ENCODE measurements around the gene DEGS2.
A peak's percentile ranks its signal among the peaks of the same experiment; 100 is the strongest.
"Not testable (repeated sequence)": the region's sequence is repeated elsewhere in the genome, so short reads cannot be mapped to it uniquely, and the experiment has no call there.

DEGS2 gene

DNA sequence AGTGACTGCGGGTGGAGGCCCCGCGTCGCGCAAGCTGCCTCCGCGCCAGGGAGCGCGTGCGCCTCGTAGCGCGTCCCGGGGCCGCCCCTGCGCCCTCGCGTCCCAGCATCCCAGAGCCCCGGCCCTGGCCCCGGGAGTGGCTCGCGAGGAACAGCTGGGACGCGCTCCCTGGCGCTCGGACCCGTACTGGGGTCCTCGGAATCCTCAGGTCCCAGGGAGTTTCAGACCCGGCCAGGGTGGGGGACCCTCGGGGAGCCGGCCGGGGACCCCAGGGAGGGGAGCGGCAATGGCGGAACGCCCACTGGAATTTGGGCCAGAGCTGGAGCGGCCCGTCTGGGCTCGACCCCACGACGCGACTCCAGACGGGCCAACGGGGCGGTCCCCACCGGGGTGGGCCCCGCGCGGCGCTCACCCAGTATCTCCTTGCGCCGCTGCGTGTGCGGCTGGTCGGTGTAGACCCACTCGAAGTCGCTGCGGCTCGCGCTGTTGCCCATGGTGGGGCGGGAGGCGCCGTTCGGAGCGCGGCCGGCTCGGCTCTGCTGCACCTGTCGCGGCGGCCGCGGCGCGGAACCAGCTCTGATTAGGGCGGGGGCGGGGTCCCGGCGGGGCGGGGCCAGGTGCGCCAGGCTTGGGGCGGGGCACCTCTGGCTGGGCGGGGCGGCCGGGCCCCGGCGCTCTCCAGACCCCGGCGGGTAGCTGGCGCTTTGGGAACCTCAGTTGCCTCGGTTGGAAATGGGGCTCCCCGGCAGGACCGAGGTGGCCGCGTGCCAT is at the start of gene DEGS2:
TSS of gene DEGS2 (minus strand) at position 552 of the 771 bp plus-strand sequence. CDS start at position 494, 58 bp downstream.
- Mint-ChIP-seq H3K27me3 (no peaks in the 10 kb centered on the region), H3K36me3 (peaks cover 5% of the 10 kb centered on the region), H3K9me3 (peaks cover 5% of the 10 kb centered on the region), H3K27ac (no peak within 1 kb of the TSS), H3K4me3 (peak within 1 kb of the TSS; percentile 84), H3K4me1 (peaks cover 22% of the 10 kb centered on the region)
- peak; percentile 78 for ATAC-seq (ENCODE audit: low read depth)
- DNase-seq (ENCODE audit: low spot score in 2 of 2) = peak; percentile 63

DNA sequence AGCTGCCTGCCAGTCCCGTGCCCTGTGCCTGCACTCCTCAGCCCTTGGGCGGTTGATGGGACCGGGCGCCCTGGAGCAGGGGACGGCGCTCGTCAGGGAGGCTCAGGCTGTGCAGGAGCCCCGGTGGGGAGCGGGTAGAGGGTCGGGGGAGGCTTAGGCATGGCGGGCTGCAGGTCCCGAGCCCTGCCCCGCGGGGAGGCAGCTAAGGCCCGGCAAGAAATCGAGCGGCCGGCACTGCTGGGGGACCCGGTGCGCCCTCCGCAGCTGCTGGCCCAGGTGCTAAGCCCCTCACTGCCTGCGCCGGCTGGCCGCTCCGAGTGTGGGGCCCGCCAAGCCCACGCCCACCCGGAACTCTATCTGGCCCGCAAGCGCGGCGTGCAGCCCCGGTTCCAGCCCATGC is 48.7 kb upstream of the DEGS2 start:
- not testable (repeated sequence) for ATAC-seq (ENCODE audit: low read depth); H3K9me3 Mint-ChIP-seq; H3K36me3 Mint-ChIP-seq

DNA sequence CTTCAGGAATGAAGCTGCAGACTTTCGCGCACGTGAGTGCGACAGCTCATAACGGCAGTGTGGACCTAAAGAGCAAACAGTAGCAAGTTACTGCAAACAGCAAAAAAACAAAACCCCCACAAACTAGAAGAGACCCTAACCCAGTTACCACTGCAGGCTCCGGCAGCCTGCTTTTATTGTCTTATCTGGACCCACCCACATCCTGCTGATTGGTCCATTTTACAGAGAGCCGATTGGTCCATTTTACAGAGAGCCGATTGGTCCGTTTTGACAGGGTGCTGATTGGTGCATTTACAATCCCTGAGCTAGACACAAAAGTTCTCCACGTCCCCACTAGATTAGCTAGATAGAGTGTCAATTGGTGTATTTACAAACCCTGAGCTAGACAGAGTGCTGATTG is 48.1 kb upstream of the DEGS2 start:
- not testable (repeated sequence) for H3K9me3 Mint-ChIP-seq; H3K27me3 Mint-ChIP-seq; H3K36me3 Mint-ChIP-seq; DNase-seq (ENCODE audit: low spot score in 2 of 2); H3K4me1 Mint-ChIP-seq; ATAC-seq (ENCODE audit: low read depth); H3K27ac Mint-ChIP-seq; H3K4me3 Mint-ChIP-seq

More for the DNA sequence above, 48.7 kb upstream of the DEGS2 start:
- H3K4me1 Mint-ChIP-seq; H3K27me3 Mint-ChIP-seq; H3K4me3 Mint-ChIP-seq; H3K27ac Mint-ChIP-seq; DNase-seq (ENCODE audit: low spot score in 2 of 2): not testable (repeated sequence)

DNA sequence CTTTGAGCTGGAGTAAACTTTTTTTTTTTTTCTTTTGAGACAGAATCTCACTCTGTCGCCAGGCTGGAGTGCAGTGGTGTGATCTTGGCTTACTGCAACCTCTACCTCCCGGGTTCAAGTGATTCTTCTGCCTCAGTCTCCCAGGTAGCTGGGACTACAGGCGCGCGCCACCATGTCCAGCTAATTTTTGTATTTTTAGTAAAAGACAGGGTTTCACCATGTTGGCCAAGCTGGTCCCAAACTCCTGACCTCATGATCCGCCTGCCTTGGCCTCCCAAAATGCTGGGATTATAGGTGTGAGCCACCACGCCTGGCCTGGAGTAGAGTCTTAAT is 45.4 kb upstream of the DEGS2 start:
- H3K36me3 Mint-ChIP-seq; H3K9me3 Mint-ChIP-seq; ATAC-seq (ENCODE audit: low read depth); DNase-seq (ENCODE audit: low spot score in 2 of 2); H3K27me3 Mint-ChIP-seq; H3K4me3 Mint-ChIP-seq; H3K27ac Mint-ChIP-seq; H3K4me1 Mint-ChIP-seq: not testable (repeated sequence)

DNA sequence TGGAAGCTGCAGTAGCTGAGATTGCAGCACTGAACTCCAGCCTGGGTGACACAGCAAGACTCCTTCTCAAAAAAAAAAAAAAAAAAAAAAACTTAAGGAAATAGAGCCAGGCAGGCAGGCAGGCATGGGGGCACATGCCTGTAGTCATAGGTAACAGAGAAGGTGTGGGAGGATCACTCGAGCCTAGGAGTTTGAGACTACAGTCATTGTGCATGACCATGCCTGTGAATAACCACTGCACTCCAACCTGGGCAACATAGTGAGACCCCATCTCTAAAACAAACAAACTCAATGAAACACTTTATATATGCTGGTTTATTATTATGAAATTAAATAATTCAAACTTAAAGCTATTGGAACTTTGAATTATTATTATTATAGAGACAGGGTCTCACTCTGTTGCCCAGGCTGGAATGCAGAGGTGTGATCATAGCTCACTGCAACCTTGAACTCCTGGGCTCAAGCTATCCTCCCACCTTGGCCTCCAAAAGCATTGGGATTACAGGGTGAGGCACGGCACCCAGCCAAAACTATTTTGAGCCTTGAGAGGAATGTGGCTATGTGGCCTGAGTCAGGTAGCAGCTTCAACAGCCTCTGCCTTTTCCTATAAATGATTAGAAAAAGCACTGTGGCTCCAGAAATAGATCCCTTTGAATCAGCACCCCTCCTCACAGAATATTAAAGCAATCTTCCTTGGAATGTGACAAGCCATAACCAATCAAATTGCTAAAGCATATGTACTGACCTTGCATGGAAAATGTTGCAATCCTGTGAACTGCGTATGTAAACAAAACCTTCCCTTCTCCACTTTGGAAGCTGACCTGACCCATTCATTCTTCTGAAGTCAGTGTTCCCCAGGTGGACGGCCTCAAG is 44.8 kb upstream of the DEGS2 start:
- DNase-seq (ENCODE audit: low spot score in 2 of 2) = no peak

DNA sequence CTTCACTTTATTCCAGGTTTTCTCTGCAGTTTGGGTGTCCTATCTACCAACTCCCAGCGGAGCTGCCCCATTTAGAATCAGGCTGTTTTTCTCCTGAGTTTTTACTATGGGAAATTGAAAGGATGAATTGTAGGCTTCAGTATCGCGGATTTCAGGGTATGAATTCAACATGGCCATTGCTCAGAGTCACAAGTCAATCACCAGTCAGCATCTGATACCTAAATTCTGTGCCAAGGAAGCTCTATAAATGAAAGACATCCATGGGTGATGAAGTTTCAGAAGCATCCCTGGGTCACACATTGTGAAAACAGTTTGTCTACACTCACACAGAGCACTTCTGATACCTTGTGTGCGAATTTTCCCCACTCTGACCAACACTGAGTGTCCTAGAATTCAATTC is 43.7 kb upstream of the DEGS2 start:
- Mint-ChIP-seq H3K4me3 (no peak overlapping the region), H3K27ac (no peak overlapping the region), H3K27me3 (peaks cover 2% of the 10 kb centered on the region), H3K36me3 (no peaks in the 10 kb centered on the region), H3K4me1 (no peaks in the 10 kb centered on the region), H3K9me3 (no peaks in the 10 kb centered on the region)
- no peak for DNase-seq (ENCODE audit: low spot score in 2 of 2)
- no peak for ATAC-seq (ENCODE audit: low read depth)

More for the DNA sequence above, 44.8 kb upstream of the DEGS2 start:
- Mint-ChIP-seq H3K27ac (no peak overlapping the region), H3K9me3 (no peaks in the 10 kb centered on the region), H3K4me3 (no peak overlapping the region), H3K36me3 (no peaks in the 10 kb centered on the region), H3K27me3 (peaks cover 2% of the 10 kb centered on the region), H3K4me1 (no peaks in the 10 kb centered on the region)
- no peak for ATAC-seq (ENCODE audit: low read depth)

DNA sequence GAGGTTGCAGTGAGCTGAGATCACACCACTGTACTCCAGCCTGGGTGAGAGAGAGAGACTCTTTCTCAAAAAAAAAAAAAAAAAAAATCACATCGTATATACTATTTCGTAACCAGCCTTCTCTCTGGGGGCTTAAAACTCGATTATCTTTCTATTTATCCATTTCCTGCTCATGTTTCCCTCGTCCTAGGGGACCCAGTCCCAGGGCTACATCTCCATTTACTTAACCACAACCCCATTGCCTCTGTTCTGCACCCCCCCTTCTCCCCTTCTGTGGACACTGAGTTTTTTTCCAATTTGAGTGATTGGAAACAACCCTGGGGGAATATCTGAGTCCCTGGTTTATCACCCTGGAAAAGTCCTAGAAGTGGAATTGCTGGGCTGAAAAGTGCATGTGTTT is 43.3 kb upstream of the DEGS2 start:
- peaks cover 2% of the 10 kb centered on the region for H3K27me3 Mint-ChIP-seq
- no peak overlapping the region for H3K4me3 Mint-ChIP-seq
- DNase-seq (ENCODE audit: low spot score in 2 of 2) = no peak
- no peaks in the 10 kb centered on the region for H3K9me3 Mint-ChIP-seq
- no peaks in the 10 kb centered on the region for H3K36me3 Mint-ChIP-seq
- no peak for ATAC-seq (ENCODE audit: low read depth)
- H3K27ac Mint-ChIP-seq = no peak overlapping the region
- H3K4me1 Mint-ChIP-seq = no peaks in the 10 kb centered on the region

DNA sequence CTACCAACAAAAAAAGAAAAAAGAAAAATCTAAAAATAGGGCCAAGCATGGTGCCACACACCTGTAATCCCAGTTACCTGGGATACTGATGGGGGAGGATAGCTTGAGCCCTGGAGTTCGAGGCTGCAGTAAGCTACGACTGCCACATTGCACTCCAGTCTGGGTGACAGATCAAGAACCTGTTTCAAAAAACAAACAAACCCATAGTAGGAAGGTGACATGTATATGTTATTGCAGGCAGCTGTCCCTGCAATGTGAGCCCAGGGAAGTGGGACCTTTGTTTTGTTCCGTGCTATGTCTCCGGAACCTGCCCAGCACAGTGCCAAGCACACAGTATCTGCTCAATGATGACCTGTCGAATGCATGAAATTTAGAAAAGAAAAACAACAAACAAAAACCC is 42.3 kb upstream of the DEGS2 start:
- Mint-ChIP-seq H3K4me1 (no peaks in the 10 kb centered on the region), H3K27me3 (peaks cover 2% of the 10 kb centered on the region), H3K27ac (no peak overlapping the region), H3K4me3 (no peak overlapping the region), H3K36me3 (no peaks in the 10 kb centered on the region), H3K9me3 (no peaks in the 10 kb centered on the region)
- ATAC-seq (ENCODE audit: low read depth) (no peak), DNase-seq (ENCODE audit: low spot score in 2 of 2) (no peak)

DNA sequence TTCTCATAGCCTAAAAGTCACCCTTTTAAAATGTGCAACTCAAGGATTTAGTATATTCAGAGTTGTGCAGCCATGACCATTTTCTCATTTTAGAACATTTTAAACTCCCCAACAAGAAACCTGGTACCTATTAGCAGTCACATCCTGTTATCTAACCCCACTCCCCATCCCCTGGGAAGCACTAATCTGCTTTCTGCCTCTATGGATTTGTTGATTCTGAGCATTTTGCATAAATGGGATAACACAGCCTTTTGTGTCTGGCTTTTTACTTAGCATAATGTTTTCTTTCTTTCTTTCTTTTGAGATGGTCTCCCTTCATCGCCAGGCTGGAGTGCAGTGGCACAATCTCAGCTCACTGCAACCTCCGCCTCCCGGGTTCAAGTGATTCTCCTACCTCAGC is 40.9 kb upstream of the DEGS2 start:
- ATAC-seq (ENCODE audit: low read depth) = no peak
- Mint-ChIP-seq H3K27ac (no peak overlapping the region), H3K27me3 (peaks cover 2% of the 10 kb centered on the region), H3K36me3 (no peaks in the 10 kb centered on the region), H3K4me3 (no peak overlapping the region), H3K4me1 (no peaks in the 10 kb centered on the region), H3K9me3 (no peaks in the 10 kb centered on the region)
- no peak for DNase-seq (ENCODE audit: low spot score in 2 of 2)

DNA sequence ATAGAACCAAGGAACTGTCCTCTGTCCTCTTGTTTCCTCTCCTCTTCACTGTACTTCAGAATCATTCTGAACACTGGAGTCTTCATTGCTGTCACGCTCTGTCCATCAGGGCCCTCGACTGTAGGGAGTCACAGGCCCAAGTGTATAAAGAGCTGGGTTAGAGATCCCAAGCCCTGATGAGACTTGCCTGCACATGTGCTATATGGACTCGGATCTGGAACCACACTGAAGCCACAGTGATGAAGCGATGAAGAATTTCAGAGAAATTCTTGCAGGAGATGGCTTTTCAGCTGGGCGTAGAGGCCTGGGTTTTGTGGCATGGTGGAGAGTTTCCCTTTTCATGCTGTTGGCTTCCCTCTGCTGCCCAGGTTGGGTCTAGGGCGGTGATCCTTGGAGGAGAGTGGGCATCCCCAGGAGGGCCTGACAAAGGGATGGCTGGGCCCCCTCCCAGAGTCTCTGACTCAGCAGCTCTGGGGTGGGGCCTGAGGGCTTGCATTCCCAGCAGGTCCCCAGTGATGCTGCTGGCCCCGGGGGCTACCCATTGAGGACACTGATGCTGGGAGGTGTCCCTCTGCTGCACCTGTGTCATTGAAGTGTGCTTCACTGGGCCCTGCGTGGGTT is 39.9 kb upstream of the DEGS2 start:
- DNase-seq (ENCODE audit: low spot score in 2 of 2) = no peak
- ATAC-seq (ENCODE audit: low read depth) = no peak
- Mint-ChIP-seq H3K4me1 (no peaks in the 10 kb centered on the region), H3K36me3 (no peaks in the 10 kb centered on the region), H3K9me3 (no peaks in the 10 kb centered on the region), H3K4me3 (no peak overlapping the region), H3K27me3 (peaks cover 2% of the 10 kb centered on the region), H3K27ac (no peak overlapping the region)

DNA sequence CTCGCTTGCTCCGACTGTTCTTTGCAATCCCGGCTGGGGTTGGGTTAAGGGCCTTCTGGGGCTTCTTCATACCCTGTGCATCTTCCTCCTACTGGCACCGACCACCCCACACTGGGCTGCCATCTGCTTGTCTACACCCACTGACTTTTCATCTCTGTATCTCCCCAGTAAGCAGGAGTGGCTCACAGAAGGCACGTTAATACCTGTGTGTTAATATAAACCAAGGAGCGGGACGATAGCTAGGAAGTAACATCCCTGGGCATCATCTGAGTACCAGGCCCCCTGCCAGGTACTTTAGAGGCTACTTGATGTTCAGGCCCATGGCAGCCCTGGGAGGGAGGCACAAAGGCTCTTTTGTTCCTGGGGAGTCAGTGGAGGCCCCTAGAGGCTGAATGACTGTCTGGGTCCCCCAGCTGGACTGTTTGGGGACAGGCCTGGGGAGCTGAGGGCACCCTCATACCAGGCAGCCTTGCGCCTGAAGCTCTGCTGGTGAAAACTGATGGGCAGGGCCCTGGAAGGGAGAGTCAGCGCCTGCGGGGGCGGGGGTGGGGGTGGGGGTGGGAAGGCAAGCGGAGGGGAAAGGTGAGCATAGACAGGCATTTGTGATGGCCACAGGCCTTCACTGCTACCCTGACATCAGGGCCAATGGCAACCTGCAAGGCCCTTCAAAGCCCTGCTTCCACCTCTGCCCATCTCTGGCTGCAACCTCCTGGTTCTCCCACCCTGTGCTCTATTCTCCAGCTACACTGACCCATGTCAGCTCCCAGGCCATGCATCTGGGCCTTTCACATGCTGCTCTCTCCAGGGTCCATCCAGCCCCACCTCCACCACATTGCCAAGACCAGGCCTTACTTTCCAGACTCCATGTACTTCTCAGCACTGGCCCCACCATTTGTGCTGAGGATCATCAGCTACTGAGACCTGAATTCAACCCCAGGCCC is 34.2 kb upstream of the DEGS2 start:
- Mint-ChIP-seq H3K4me1 (peaks cover 7% of the 10 kb centered on the region), H3K9me3 (no peaks in the 10 kb centered on the region), H3K27me3 (no peaks in the 10 kb centered on the region), H3K36me3 (no peaks in the 10 kb centered on the region), H3K4me3 (peak overlapping the region; percentile 61), H3K27ac (peak overlapping the region; percentile 91)
- DNase-seq (ENCODE audit: low spot score in 2 of 2) (no peak), ATAC-seq (ENCODE audit: low read depth) (peak; percentile 1)

DNA sequence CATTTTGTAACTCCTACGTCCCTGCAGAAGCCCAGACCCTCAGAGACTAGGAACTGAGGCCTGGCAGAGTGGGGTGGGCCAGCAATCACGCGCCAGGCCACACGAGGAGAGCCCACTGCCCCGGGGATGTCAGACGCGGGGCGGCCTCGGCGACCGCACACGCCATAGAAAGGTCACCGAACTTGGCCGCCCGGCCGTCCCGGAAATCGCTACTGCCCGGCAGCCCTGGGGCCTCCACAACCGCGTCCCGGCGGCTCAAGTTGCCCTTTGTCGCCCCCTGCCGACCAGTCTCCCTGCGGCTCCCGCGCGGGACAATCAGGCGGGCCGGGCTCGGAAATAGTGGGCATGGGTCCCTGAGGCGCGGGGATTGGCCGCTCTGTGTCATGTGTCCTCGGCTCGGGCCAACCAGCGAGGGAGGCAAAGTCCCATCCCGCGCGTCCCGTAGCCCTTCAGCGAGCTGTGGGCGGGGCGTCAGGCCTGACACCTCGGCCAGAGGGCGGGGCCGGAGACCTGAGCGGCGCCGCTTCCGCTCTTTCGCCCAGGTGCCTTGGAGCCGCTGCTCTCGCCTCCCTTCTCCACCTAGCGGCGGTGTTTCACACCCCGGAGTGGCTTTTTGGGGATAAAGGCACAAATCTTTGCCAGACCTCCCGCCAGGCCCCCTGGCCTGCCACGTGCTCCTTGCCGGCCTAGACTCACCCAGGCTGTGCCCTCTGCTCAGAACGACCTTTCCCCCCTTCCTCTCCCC is 33.4 kb upstream of the DEGS2 start:
- H3K4me1 Mint-ChIP-seq = peaks cover 7% of the 10 kb centered on the region
- H3K27ac Mint-ChIP-seq = peak overlapping the region; percentile 91
- DNase-seq (ENCODE audit: low spot score in 2 of 2) (peak; percentile 99), ATAC-seq (ENCODE audit: low read depth) (peak; percentile 97)
- H3K27me3 Mint-ChIP-seq = no peaks in the 10 kb centered on the region
- peak overlapping the region; percentile 68 for H3K4me3 Mint-ChIP-seq
- H3K36me3 Mint-ChIP-seq = no peaks in the 10 kb centered on the region
- H3K9me3 Mint-ChIP-seq = no peaks in the 10 kb centered on the region

DNA sequence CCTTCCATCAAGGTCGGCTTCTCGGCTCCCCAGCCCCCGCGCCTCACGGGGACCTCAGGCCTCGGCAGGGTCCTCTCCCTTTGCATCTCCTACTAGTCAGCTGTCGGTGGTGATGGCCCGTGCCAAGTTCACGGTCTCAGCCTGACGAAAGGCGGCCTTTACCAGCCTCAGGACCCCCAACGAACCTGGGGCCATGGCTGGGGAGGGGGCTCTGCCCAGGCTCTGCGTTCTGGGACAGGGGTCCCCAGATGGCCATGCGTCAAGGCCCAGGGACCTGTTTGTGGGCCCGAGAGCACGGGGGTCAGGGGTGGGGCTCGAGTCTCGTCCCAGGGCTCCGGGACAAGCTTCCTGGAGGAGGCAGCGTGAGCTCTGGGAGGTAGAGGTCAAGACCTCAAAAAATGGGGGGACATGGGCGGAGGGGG is 32.8 kb upstream of the DEGS2 start:
- Mint-ChIP-seq H3K4me1 (peaks cover 7% of the 10 kb centered on the region), H3K27me3 (no peaks in the 10 kb centered on the region), H3K9me3 (no peaks in the 10 kb centered on the region), H3K36me3 (no peaks in the 10 kb centered on the region), H3K27ac (peak overlapping the region; percentile 91), H3K4me3 (peak overlapping the region; percentile 68)
- ATAC-seq (ENCODE audit: low read depth) = no peak
- no peak for DNase-seq (ENCODE audit: low spot score in 2 of 2)
